Measurements from ENCODE around the gene ROCK2. TPM values are rescaled to one million over a fixed set of nuclear protein-coding genes. Genes with fewer than 3 reads are reported as not detected.

The ROCK2 gene
- total and polyA plus RNA-seq, 2 experiments from 2014 or later, result 34.5 to 59.6 TPM

GRCh38 chr2:11354363-11355154 is 10.1 kb upstream of the ROCK2 start:
- peak; percentile 54 for DNase-seq (ENCODE audit: low spot score)
- Histone ChIP-seq H3K79me2 (no peaks in the 10 kb centered on the region), H2AFZ (no peak overlapping the region), H3K4me3 (no peak overlapping the region), H4K20me1 (ENCODE audit: insufficient read depth, poor library complexity, severe bottlenecking) (no peaks in the 10 kb centered on the region), H3K9me2 (replicated peaks; ENCODE audit: insufficient read depth) (no peaks in the 10 kb centered on the region), H3K4me2 (peak overlapping the region; percentile 55), H3K9me3 (ENCODE audit: low read depth) (no peaks in the 10 kb centered on the region), H3K4me1 (ENCODE audit: insufficient read depth) (peaks cover 48% of the 10 kb centered on the region), H3K27me3 (no peaks in the 10 kb centered on the region), H3K36me3 (replicated peaks; ENCODE audit: insufficient read depth, low read depth) (no peaks in the 10 kb centered on the region), H3K27ac (peak overlapping the region; percentile 72)
- TF ChIP-seq EZH2 (IDR thresholded peaks at IDR 0.05; ENCODE audit: borderline replicate concordance), result no peak
- no peak for TF ChIP-seq EZH2phosphoT487 (IDR thresholded peaks at IDR 0.05; ENCODE audit: low read depth, severe bottlenecking, unreplicated experiment)
- no peak for TF ChIP-seq CTCF (IDR thresholded peaks at IDR 0.05; ENCODE audit: poor library complexity)
- WGBS (ENCODE audit: low lambda C conversion rate, missing lambda C conversion rate), result 60% methylated on average over 14 of the region's 14 CpGs

GRCh38 chr2:11352781-11353537 is 8.5 kb upstream of the ROCK2 start:
- Histone ChIP-seq H3K27ac (no peak overlapping the region), H3K4me1 (ENCODE audit: insufficient read depth) (peaks cover 41% of the 10 kb centered on the region), H3K9me2 (replicated peaks; ENCODE audit: insufficient read depth) (no peaks in the 10 kb centered on the region), H4K20me1 (ENCODE audit: insufficient read depth, poor library complexity, severe bottlenecking) (no peaks in the 10 kb centered on the region), H3K9me3 (ENCODE audit: low read depth) (no peaks in the 10 kb centered on the region), H3K36me3 (replicated peaks; ENCODE audit: insufficient read depth, low read depth) (no peaks in the 10 kb centered on the region), H2AFZ (no peak overlapping the region), H3K27me3 (no peaks in the 10 kb centered on the region), H3K79me2 (no peaks in the 10 kb centered on the region), H3K4me3 (no peak overlapping the region), H3K4me2 (no peak overlapping the region)
- DNase-seq (ENCODE audit: low spot score), result no peak
- TF ChIP-seq EZH2phosphoT487 (IDR thresholded peaks at IDR 0.05; ENCODE audit: low read depth, severe bottlenecking, unreplicated experiment) (no peak), EZH2 (IDR thresholded peaks at IDR 0.05; ENCODE audit: borderline replicate concordance) (no peak), CTCF (IDR thresholded peaks at IDR 0.05; ENCODE audit: poor library complexity) (no peak)
- 94% methylated on average over 10 of the region's 10 CpGs for WGBS (ENCODE audit: low lambda C conversion rate, missing lambda C conversion rate)

GRCh38 chr2:11348209-11348749 is 3.8 kb upstream of the ROCK2 start:
- H3K27ac ChIP-seq, result no peak overlapping the region
- H3K36me3 ChIP-seq (replicated peaks; ENCODE audit: insufficient read depth, low read depth), result no peaks in the 10 kb centered on the region
- peak overlapping the region; percentile 4 for H2AFZ ChIP-seq
- DNase-seq (ENCODE audit: low spot score), result no peak
- 81% methylated on average over 5 of the region's 5 CpGs for WGBS (ENCODE audit: low lambda C conversion rate, missing lambda C conversion rate)
- H3K27me3 ChIP-seq, result no peaks in the 10 kb centered on the region
- H3K4me1 ChIP-seq (ENCODE audit: insufficient read depth), result peaks cover 17% of the 10 kb centered on the region
- H3K4me2 ChIP-seq, result no peak overlapping the region
- peaks cover 7% of the 10 kb centered on the region for H3K79me2 ChIP-seq
- H3K9me3 ChIP-seq (ENCODE audit: low read depth), result no peaks in the 10 kb centered on the region
- H3K9me2 ChIP-seq (replicated peaks; ENCODE audit: insufficient read depth), result no peaks in the 10 kb centered on the region
- H4K20me1 ChIP-seq (ENCODE audit: insufficient read depth, poor library complexity, severe bottlenecking), result peaks cover 2% of the 10 kb centered on the region
- TF ChIP-seq EZH2phosphoT487 (IDR thresholded peaks at IDR 0.05; ENCODE audit: low read depth, severe bottlenecking, unreplicated experiment), result no peak
- no peak for TF ChIP-seq CTCF (IDR thresholded peaks at IDR 0.05; ENCODE audit: poor library complexity)
- no peak for TF ChIP-seq EZH2 (IDR thresholded peaks at IDR 0.05; ENCODE audit: borderline replicate concordance)
- no peak overlapping the region for H3K4me3 ChIP-seq
